Stimulated activated CD4-positive, alpha-beta T cell treated with anti-CD3 and anti-CD28 coated beads, Interleukin-4, amount 100 ng/mL, for 4 hours (primary cell): ENCODE results near the gene HES7.

Experiments
- DNase-seq, 2 experiments: peaks; one replicate each; pipeline ENCODE4 v3.0.0-alpha.2; 2020

Gene HES7

DNA sequence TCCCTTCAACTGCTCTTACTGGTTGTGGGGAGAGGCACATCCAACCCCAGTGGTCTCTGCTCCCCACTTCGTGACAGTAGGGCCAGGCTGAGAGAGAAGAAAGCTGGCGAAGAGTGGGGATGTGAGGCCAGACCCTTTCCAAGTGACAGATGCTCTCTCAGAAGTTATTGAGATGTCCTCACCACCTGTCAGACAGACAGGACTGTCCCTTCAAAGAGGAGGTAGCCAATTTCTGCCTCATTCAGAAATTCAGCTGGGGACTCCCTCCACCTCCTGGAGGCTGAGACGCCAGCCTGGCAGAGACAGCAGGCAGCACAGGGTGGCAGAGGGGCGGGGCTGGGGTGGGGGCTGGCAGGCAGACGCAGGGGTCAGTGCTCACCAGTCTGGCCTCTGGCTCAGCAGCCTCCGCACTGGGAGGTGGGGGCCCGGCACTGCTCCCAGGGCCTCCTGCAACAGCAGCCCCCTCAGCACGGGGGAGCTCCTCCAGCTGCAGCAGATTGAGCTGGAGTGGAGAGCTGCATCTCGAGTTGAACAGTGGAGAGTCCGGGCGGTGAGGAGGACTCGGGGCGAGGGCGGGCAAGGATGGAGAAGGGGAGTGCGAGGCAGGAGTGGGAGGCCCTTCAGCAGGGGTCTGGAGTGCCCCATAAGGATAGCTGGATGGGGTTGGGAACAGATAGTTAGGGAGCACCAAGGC, 19.1 kb upstream of the HES7 start:
- no peak for DNase-seq

DNA sequence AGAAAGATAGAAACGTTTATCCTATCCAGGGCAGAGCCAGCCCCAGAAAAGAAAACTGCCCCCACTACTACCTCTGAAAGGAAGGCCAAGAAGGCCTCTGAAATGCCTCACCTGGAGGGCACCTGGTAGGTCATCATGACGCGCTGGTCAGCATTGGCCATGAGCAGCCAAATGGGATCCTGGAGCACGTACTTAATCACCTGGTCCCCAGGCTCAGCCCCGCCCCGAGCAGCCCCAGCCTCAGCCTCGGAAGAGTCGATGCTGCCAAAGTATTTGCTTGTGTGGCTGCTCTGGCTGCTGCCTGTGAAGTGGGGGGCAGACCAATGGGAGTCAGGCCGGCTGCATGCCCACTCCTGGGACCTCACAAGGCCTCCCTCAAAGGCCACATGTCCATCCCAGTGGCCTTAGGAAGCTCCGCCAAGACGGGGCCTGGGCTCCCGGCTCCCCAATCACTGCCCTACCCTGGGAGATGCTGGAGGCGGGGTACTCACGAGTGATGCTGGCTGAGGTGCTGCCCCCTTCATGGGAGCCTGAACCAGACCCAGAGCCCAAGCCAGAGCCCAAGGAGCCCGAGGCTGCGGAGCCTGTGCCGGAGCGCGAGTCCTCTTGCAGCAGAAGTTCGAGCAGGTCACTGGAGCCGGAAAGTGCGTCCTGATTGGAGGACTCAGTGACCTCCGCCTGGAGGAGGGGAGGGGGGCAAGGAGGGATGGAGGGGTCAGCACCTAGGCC, 18.4 kb upstream of the HES7 start:
- no peak for DNase-seq

DNA sequence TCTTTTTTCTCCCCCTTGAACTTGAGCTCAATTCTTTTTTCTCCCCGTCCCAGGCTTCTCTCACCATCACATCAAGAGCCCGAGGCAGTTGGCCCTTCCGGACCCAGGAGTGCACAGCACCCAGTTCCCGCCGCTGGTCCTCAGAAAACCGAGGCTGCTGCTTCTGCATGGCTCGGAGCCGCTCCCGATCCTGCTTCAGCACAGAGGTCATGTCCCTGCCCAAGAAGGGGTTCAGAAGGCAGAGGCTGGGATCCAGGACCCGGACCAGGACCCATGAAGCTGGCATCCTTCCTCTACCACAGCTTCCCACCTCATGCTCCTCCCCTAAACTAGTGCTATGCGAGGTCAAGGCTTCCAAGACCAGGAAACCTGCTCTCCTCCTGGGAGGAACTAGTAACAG, 17.8 kb upstream of the HES7 start:
- no peak for DNase-seq

DNA sequence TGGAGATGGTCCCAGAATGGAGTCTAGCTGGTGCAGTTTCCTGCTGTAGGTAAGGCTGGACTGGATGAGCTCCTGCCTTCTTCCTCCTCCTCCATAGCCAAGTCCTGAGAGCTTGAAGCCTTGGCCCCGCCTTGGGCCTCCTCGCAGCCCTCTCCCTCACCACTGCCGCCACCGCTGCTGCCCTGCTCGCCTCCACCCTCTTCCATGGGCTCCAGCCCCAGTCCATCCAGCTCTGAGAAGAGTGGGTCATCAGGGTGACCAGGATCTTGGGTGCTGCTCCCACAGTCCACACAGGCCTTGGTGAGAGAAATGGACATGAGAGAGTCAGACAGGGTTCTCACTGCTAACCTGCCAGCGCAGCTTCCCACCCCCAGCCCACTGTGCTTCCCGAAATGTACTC, 17.1 kb upstream of the HES7 start:
- no peak for DNase-seq

DNA sequence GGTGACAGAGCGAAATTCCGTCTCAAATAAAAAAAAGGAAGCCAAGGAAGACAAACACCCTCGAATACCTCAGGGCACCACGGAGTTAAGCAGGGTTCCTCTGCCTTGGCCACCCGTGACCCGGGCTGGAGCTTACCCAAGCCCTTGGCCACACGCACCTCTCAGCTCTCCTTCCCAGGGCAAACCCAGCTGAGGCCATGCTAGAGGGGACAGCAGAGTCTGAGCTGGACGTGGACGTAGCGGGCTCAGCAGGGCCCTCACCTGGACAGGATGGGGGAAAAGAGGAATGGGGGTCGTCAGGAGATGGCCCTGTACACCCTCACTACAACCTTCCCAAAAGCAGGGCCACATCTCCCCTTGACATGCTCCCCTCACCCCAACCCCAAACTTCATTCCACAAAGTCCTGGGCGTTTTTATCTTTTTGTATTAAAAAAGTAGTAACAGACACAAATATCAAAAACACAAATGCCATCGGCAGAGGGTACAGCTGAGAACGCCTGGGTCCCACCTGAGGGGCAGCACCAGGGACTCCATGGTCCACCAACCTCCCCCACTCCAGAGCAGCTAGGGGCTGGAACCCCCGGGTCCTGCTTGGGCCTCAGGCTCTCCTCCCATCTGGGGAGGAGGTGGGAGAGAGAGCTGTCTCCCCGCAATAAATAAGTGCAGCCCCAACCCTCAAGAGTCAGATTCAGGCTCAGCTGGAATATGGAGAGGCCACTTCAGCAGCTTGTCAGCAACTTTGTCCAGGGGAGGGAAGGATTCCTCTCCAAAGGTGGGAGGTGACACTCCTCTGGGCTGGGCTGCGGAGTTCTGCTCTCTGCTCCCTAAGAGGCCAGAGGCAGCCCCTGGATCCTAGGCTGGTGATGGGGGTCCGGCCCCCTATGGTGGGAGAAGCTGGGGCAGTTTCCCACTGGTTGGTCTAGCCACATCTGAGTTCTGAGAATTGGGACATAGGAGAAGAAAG, 16.4 kb upstream of the HES7 start:
- no peak for DNase-seq

DNA sequence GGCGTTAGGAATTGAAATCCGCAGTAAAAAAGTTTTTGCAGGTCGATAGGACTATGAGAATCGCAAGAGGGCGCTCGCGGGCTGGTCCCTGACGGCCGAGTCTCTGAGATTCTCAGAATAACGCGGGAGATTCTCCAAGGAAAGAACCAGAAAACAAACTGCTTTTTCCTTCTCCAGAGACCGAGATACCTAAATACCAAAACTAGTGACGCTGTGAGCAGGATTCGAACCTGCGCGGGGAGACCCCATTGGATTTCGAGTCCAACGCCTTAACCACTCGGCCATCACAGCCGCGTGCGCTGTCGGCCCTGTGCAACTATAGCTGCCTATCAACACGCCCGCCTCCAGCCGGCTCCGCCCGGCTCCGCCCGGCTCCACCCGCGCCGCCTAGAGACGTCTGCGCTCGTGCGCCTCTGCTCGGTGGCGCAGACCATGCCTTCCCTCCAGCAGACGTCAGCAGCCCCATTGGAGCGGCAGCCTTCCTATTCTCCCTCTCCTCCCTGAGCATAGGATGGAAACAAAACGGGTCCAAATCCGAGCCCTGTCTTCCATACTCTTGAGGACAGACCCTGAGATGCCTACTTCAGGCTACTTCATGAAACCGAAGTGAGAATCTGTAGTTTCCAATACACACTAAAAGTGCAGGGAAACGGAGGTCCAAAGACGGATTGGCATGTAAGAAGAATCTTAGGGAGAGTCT, 14.9 kb upstream of the HES7 start:
- DNase-seq: peak; percentile 93 to 96

DNA sequence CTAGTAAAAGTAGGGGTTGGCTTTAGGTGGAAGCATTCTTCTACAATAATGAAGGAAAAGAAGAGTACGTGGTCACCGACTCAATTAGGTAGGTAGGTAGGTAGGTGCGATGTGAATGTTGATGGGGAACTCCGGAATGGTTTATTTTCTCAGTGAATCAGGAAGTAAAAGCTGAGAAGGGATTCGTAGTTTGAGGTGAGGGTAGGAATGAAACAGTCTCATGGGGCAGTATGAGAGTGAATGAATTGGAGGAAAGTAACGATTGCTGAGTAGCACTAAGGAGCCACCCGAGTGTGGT, 14.4 kb upstream of the HES7 start:
- DNase-seq: no peak

DNA sequence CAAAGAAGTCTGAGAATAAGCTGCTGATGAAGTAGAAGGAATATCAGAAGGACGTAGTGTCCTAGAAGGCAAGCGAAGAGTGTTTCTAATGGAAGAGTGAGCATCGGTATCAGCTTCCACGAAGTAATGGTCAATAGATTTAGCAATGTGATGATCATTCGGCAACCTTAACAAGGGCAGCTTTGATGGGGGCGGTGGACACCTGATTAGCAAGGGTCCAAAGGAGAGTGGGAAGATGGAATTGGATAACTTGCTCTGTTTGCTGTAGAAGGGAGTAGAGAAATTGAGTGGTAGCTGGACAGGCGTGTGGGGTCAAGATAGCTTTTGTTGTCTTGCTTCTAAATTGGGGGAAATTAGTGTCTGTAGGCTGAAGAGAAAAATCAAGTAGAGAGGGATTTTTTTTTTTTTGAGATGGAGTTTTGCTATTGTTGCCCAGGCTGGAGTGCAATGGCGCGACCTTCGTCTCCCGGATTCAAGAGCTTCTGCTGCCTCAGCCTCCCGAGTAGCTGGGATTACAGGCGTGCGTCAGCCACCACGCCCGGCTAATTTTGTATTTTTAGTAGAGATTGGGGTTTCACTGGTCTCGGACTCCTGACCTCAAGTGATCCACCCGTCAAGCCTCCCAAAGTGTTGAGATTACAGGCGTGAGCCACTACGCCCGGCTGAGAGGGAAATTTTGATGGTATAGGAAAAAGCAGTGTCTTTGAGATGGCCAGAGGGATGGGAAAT, 13.9 kb upstream of the HES7 start:
- DNase-seq: no peak

DNA sequence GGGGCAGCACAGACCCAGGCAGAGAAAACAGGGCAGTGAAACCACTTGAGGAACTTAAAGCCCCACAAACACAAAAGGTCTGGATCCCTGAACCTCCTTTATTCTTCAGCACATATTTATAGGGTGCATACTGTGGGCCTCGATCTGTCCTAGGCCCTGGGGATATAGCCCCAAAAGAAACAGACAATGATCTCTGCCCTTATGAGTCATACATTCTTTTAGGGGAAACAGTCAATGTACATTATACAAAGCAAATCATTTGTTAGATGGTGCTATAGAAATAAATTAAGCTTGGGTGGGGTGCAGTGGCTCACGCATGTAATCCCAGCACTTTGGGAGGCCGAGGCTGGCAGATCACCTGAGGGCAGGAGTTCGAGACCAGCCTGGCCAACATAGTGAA, 10.0 kb upstream of the HES7 start:
- DNase-seq: no peak

DNA sequence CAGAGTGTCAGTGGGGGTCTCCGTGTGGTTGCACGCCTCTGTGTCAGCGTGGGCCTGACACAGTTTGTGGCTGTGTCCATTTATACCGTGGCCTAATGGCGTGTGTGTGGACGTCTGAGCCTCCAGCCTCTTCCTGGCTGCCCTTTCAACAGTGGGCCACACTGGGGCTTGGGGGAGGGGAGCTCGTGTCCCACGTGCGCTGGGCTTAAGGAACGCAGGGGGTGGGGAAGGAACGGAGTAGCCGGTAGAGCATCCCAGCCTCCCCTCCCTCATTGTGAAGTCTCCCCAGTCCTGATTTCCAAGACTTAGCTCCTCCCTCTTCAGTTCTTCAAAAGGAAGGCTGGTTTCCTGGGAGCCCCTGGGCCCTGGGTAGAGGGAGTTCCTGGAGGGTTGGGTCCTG, 9.5 kb upstream of the HES7 start:
- no peak for DNase-seq

DNA sequence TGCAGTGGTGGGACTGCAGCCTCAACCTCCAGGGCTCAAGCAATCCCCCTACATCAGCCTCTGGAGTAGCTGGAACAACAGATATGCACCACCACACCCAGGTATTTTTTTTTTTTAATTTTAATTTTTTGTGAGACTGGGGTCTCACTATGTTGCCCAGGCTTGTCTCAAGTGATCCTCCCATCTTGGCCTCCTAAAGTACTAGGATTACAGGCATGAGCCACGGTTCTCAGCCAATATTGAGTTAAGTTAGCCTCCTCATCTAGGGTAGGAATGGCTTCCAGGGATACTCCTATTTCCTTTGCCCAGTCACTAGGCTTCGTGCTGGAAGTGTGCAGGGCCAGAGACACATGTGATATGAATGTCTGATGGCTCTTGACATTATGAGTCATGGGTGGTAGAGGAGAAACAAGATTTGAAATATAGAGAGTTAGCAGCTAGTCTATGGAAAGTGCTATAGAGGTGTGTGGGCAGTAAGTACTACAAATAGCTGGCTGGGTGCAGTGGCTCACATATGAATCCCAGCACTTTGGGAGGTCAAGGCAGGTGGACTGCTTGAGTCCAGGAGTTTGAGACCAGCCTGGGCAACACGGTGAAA, 8.0 kb upstream of the HES7 start:
- DNase-seq: no peak

DNA sequence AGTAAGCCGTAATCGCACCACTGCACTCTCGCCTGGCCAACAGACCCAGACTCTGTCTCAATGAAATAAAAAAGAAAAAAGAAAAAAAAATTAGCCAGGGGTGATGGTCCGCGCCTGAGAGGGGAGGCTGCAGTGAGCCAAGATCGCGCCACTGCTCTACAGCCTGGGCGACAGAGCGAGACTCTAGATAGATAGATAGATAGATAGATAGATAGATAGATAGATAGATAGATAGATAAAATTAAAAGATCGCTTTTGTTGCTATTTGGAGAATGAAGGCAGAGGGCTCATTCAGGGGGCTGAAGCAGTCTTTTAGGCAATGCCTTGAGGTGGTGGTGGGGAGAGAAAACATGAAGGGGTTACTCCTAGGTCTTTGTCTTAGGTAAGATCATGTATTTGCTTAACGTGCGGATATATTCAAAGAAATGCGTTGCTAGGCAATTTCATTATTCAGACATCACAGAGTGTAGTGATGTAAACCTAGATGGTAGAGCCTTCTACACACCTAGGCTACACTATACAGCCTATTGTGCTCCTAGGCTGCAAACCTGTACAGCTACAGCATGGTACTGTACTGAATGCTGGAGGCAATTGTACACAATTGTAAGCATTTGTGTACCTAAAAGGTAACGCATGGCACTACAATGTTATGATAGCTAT, 4.3 kb upstream of the HES7 start:
- DNase-seq: no peak

DNA sequence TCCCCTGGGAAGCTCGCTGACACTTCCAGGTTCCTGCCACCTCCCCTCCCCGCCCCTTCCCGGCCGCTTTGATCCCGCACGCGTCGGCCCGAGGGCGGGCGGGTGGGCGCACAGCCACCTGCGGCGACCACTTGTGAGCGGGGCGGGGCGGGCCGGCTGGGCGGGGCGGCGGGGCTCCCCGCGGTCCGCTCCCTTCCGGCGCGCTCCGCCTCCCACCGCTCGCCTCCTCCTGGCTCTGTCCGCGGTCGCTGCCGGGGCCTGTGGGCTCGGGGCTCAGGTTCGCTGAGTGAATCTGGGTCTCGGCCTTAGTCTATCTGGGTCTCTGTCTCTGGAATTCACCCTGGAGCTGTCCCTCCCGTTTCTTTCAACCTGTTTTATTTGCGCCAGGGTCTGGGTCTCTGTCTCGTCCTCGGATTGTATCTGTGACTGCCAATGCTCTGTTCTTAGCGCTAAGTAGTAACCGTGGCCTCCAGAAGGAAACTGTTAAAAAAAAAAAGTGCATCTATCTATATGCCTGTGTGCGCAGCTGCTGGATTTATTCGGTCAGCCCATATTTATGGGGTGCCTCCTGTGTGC, 2.7 kb upstream of the HES7 start:
- peak in 1 of 2 experiments; percentile 63 for DNase-seq

DNA sequence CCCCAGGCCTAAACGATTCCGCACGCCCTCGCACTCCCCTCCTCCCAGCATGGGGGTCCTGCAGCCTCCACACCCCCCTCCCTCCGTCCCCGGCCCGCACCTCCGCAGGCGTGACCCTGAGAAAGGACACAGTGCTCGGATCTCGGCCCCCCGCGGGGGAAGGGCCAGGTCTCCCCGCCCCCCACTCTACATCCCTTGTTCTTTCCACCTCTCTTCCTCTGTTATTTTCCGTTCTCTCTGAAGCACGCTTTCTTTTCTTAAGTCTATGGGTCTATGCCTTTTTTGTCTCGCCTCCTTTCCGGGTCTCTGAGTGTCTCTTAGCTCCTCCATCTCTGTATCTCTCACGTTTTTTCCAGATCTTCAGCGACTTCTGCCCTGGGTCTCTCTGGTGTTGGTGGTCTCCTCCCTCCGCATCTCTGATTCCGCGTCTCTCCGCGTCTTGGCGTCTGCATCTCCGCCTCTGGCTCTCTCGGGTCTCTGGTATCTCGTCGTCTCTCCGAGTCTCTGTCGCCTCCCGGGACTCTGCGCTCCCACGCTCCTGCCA, 2.1 kb upstream of the HES7 start:
- peak in 1 of 2 experiments; percentile 18 for DNase-seq

DNA sequence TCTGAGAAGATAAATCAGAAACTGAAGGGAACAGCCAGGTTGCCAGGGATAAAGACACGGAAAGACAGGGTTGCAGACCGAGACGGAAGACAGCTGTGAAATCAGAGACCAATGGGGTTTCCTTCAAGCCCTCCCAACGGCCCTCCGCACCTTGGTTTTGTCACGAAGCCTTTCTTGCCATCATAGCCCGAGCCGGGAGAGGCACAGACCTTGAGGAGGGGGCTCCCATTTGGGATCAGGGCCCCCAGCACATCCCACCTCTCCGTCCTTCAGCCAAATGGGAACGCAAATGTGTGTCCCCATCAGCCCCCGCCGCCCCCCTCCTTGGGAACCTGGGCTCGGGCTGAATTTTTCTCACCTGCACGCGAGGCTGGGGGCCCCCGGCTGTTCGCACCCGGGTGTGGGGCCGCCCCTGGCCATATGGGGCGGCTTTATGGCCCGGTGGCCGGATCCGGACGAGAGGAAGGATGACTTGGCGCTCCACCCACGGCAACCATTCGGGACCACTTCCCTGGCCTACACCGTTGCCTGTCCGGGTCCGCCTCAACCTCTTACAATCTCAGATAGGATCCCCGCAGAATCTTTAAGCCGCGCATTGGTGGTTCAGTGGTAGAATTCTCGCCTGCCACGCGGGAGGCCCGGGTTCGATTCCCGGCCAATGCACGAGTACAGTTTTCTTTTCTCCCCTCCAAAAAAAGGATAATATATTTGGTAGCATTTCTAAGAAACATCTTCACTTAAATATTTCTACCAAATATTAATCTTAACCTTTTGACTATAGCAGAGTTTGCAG, 1.4 kb upstream of the HES7 start:
- peak; percentile 83 to 90 for DNase-seq

DNA sequence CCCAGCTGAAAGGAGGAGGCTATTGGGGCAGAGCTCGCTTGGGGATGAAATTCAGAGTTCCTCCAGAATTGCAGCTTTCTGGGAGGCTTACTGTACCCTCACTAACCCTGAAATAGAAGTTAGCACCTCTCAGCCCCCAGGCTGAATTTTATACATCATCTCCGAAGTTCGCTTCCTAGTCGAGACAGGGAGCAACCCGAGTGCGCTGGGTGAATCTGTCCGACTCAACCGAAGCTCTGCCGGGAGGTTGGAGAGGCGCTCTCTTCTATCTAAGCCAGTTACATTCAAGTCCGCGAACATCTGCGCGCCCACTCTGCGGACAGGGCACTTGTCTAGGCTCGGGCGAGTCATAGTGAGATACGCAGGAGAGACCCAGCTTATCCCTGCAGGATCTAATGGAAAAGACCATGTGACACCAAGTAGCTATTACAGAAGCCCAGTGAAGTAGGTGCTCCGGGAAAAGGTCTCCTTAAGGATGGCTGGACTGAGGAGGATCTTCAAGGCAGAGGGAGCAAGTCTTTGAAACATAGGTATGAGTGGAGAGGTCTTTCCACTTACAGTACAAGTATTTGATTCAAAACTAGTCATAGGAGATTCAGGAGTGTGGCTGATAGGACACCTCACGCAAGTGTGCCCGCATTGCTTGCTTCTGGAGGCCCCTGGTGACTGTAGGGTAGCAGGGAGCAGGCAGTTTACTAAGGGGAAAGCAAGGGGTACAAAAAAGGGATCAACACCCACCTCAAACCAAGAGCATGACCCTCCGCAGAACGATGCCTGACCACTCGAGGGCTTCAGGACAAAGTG, 646 bp upstream of the HES7 start:
- DNase-seq: no peak

DNA sequence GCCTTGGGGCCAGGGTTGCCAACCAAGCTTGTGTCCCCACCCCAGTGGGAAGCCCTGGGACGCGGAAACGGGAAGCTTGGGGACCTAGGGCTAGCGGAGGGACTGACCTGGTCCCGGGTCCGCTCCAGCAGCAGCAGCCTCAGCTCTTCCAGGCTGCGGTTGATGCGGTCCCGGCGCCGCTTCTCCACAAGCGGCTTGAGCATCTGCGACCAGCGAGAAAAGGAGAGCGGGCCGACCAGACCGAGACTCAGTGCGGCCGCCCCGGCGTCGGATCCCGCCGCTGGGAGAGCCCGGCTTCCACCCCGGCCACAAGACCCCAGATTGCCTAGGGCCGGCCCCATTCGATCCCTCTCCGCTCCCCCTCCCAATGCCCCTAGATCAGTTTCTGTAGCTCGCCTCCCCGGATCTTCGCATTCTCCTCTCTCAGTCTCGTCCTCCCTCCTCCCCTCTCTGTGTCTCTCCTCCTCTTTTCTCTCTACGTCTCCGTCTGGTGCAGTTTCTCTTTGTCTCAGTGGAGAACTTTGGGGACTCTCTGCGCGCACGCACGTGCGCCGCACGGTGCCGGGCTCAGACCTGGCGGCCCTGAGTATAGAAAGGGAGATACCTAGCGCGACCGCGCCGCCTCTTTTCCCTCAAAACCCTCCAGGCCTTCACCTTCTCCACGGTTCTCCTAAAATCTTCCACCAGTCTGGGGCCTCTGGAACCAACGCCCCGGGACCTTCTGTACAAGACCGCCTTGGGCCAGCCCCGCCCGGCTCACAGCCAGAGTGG, 797 bp downstream of the HES7 start:
- DNase-seq: peak; percentile 46 to 51

DNA sequence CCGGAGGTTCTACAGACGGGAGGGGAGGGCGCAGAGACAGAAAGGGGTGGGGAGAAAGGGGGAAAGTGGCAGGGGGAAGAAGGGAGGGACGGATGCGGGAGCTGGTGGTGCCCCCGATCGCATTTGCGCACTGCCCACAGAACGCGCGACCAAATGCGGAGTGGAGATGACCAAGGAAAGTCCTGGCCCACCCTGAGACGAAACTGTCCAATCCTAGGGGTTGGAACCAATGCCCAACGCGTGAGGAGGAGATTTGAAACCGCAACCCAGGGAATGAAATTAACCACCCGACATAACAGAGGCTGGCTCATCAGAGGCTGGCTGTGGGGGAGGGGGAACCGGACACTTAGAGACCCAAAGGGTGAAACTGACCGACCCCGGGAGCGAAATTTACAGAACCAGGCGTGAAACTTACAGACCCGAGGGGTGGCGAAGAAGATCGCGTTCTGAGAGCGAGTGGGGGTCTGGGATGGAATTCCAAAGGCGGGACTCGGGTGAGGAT, 1.4 kb downstream of the HES7 start:
- DNase-seq: peak in 1 of 2 experiments; percentile 24
